ENCODE measurements around the gene GIMAP5. TPM values are rescaled to one million over a fixed set of nuclear protein-coding genes. Genes with fewer than 3 reads are reported as not detected.

The GIMAP5 gene
- total RNA-seq, 4 donors from 2014 or later, result 17.0 to 146 (median 56.9) TPM

DNA sequence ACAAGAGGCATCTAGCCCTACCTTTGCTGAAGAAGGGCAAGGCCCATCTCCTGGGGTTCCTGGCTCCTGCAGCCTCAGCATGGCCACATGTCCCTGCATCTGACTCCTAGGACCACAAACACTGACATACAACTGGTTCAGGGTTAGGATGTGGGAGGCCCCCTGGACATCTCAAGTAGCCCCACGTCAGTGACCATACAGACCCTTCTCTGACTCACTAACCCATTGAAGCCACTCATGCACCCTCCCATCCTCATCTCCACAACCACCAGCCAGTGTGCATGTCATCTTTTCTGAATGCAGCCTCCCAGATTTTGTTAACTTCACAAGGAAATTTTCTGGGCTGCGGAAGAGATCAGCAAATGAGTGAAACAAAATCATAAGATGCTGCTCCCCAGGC lies 44.7 kb downstream of the GIMAP5 start:
- no peak for DNase-seq (ENCODE audit: low spot score)
- TF ChIP-seq, protein P1, sequence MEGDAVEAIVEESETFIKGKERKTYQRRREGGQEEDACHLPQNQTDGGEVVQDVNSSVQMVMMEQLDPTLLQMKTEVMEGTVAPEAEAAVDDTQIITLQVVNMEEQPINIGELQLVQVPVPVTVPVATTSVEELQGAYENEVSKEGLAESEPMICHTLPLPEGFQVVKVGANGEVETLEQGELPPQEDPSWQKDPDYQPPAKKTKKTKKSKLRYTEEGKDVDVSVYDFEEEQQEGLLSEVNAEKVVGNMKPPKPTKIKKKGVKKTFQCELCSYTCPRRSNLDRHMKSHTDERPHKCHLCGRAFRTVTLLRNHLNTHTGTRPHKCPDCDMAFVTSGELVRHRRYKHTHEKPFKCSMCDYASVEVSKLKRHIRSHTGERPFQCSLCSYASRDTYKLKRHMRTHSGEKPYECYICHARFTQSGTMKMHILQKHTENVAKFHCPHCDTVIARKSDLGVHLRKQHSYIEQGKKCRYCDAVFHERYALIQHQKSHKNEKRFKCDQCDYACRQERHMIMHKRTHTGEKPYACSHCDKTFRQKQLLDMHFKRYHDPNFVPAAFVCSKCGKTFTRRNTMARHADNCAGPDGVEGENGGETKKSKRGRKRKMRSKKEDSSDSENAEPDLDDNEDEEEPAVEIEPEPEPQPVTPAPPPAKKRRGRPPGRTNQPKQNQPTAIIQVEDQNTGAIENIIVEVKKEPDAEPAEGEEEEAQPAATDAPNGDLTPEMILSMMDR (IDR thresholded peaks at IDR 0.05), result no peak
- no peak for ATAC-seq (ENCODE audit: low FRiP score)

DNA sequence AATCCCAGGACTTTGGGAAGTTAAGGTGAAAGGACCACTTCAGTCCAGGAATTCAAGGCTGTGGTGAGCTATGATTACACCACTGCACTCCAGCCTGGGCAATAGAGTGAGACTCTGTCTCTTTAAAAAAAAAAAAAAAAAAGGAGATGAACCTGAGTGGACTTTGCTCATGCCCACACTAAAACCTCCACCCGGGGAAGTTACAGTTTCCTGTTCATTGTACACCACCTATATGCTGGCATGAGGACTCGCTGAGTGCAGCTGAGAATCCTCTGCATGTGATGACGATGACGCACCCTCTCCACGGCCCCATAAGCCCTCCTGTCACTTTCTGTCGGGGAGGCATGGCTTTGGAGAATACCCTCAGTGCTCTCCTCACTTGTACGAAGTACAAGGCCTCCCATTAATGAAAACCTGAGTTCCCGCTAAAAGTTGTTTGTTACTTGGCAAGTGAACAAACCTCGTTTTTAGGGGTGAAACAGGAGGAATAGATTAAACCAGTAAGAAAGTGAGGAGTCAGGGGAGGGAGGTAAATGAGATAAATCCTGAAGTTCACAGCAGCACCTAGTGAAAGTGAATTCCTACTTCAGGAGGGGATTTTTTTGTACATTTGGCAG lies 47.0 kb downstream of the GIMAP5 start:
- DNase-seq (ENCODE audit: low spot score), result no peak
- TF ChIP-seq, protein P1 (IDR thresholded peaks at IDR 0.05), result no peak
- peak; percentile 37 for ATAC-seq (ENCODE audit: low FRiP score)

DNA sequence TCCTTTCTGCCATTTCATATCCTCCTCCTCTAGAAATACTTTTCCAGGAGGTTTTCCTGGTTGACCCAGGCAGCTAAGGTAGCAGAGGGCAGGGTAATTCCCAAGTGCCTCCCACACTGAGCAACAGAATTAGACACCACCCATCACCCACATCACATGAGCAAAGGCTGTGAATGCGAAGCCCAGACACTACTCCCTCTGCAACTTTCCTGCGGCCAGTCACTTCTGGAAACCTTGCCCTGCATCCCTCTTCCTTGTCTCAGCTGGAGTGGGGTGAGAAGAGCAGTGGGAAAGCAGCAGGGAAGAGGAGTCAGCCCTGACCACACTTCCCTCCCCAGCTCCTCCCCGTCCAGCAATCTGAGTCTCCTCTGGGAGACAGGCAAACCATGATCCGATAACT lies 47.7 kb downstream of the GIMAP5 start:
- TF ChIP-seq, protein P1 (IDR thresholded peaks at IDR 0.05), result no peak
- DNase-seq (ENCODE audit: low spot score) (no peak), ATAC-seq (ENCODE audit: low FRiP score) (peak; percentile 43)

DNA sequence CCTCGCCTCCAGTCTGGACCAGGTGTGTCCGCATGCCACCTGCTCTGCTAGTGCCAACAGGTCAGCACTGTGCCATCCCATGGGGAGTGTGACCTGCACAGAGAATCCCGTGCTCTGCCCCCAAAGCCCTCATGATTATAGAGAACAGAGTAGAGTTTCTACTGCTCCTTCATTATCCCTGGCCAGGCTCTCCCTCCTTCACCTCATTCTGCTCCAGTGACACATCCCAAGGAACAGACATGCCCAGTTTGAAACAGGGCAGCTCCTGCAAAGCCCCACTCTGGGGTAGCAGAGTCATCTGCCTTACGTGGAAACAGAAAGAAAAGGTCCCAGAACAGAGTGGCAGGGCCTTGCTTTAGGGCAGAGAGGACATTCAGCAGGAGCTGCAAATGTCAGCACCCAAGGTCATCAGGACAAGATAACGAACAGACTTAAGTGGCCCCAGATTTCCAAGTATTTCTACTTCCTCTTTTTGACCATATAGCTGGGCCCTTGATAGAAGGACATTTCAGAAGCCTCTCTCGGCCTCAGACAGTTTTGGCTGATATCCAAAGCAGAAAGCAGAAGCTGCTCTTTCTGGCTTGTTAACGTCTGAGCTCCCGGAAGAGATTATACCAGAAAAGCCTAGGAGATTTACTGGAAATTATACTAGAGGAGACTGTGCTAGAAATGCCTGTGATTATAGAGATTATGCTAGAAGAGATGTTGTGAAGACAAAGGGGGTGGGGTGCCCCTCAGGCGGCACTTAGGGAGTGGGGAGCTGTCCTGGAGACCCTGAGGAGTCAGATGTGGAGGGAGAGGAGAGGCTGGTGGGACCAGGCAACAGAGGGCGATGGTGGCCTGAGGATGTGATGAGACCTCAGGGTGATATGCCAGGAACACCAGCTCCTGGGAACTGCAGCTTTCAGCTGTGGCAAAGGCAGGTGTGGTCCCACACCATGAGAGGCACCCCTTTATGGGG lies 50.4 kb downstream of the GIMAP5 start:
- ATAC-seq (ENCODE audit: low FRiP score), result peak; percentile 10
- no peak for DNase-seq (ENCODE audit: low spot score)
- TF ChIP-seq, protein P1 (IDR thresholded peaks at IDR 0.05), result no peak

DNA sequence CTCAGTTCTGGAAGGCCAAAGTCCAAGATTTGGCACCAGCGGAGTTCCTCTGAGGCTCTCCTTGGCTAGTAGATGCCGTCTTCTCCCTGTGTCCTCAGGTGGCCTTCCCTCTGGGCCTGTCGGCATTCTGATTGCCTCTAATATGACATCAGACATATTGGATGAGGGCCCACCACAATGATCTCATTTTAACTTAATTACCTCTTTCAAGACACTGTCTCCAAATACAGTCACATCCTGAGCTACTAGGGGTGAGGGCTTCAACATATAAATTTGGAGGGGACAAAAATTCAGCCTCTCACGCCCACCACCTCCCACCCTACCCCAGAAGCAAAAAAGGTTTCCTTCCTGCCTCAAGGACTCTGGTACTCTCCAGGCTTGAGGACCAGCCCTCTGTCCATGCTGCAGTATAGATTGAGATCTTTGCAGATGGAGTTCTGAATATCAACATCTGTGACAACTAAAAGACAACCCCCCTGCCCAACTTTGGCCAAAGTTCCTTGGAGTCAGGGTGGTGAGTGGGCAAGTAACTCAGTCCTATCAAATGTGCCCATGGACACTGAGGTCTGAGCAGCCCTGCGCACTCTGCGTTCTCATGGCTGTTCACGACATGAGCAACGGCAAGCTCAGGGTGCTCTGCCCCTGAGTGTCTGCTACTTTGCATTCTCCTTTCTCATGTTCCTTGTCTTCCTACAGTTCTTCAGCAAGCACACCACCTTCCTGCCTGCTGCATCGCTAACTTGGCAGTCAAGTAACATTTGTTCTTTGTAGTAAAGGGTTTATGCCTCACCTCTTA lies 51.5 kb downstream of the GIMAP5 start:
- ATAC-seq (ENCODE audit: low FRiP score), result peak; percentile 63
- TF ChIP-seq, protein P1 (IDR thresholded peaks at IDR 0.05), result no peak
- DNase-seq (ENCODE audit: low spot score), result no peak

DNA sequence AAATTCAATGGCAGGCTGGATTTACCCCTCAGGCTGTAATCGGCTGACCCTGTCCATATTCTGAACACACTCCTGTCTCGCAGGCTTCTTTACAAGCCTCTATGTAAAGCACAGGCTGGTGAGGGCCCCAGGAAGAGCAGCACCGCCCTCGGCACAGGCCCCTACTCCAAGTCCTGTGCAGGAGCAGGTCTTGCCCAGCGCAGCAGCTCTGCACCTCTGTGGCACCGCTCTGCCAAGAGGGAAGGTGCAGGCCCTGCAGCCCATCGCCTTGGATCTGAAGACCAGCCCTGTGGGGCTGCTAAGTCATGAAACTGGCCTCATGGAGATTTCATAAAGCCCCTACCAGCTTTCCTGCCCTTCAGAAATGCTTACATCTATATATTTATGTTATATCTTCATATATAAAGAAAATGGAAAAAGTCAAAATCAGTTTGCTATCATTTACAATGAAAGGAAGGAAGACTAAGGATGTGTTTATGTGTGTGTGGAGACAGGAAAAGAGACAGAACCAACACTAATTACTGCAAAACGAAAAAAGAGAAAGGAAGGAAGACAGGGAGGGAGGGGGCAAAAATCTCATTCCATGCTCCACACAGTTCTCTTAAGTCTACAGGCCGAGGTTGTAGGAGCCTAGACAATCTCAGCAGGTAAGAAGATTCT lies 53.3 kb downstream of the GIMAP5 start:
- DNase-seq (ENCODE audit: low spot score), result no peak
- ATAC-seq (ENCODE audit: low FRiP score), result no peak
- TF ChIP-seq, protein P1 (IDR thresholded peaks at IDR 0.05), result no peak

All from omental fat pad (tissue), 4 donors.